ENCODE results near the gene CEP135. TPM values are rescaled to one million over a fixed set of nuclear protein-coding genes. Genes with fewer than 3 reads are reported as not detected.

Gene CEP135
- total and polyA plus RNA-seq, 9 donors: 4.3 to 11.5 (median 8.2) TPM

DNA sequence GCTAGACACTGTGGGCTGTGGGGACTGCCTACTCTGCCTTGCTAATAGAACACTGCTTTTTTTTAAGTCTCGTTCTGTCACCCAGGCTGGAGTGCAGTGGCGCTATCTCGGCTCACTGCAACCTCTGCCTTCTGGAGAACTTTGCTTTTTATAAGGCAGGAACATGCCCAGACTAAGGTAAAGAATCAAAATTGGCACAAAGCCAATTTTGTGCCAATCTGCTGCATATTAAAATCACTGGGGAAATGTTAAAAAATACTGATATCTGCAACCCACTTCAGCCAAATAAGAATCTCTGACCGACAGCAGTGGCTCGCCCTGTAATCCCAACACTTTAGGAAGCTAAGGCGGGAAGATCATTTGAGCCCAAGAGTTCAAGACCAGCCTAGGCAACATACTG lies 36.5 kb upstream of the CEP135 start:
- no peak for DNase-seq
- Histone ChIP-seq H3K27me3 (no peaks in the 10 kb centered on the region), H3K36me3 (no peaks in the 10 kb centered on the region), H3K27ac (no peak overlapping the region), H3K4me1 (ENCODE audit: insufficient read depth) (no peaks in the 10 kb centered on the region), H3K4me3 (no peak overlapping the region), H3K9me3 (no peaks in the 10 kb centered on the region)
- WGBS, 3 donors: 92 to 95% (median 95%) methylated on average over 6 of the region's 6 CpGs
- intact Hi-C loops (cut with DNase I): no loop called here
- TF ChIP-seq EP300 (IDR thresholded peaks at IDR 0.05) (no peak), POLR2A (IDR thresholded peaks at IDR 0.05) (no peak)
- TF ChIP-seq, protein P1, sequence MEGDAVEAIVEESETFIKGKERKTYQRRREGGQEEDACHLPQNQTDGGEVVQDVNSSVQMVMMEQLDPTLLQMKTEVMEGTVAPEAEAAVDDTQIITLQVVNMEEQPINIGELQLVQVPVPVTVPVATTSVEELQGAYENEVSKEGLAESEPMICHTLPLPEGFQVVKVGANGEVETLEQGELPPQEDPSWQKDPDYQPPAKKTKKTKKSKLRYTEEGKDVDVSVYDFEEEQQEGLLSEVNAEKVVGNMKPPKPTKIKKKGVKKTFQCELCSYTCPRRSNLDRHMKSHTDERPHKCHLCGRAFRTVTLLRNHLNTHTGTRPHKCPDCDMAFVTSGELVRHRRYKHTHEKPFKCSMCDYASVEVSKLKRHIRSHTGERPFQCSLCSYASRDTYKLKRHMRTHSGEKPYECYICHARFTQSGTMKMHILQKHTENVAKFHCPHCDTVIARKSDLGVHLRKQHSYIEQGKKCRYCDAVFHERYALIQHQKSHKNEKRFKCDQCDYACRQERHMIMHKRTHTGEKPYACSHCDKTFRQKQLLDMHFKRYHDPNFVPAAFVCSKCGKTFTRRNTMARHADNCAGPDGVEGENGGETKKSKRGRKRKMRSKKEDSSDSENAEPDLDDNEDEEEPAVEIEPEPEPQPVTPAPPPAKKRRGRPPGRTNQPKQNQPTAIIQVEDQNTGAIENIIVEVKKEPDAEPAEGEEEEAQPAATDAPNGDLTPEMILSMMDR (IDR thresholded peaks at IDR 0.05): no peak

DNA sequence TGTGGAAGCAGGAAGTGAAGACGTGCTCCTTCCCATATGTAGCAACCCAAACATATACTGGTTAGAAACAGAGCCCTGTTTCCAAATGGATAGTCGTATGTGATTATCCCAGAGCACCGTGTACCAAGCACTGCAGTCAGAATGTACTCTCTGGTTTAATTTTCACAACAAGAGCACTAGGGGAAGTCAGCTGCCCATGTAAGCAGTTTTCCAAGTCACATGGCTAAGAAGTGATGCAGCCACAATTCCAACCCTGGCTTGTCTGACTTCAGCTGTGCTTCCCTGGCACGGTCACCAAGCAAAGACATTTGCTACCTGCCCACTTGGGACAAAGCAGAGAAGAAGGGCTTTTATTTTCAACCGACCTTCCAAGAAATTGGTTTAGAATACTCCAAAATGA lies 28.2 kb upstream of the CEP135 start:
- H3K36me3 ChIP-seq: no peaks in the 10 kb centered on the region
- no peaks in the 10 kb centered on the region for H3K4me1 ChIP-seq (ENCODE audit: insufficient read depth)
- no peak overlapping the region for H3K27ac ChIP-seq
- DNase-seq: no peak
- TF ChIP-seq EP300 (IDR thresholded peaks at IDR 0.05): no peak
- TF ChIP-seq, protein P1 (IDR thresholded peaks at IDR 0.05): no peak
- 50 to 75% (median 54%) methylated on average over 5 of the region's 5 CpGs for WGBS, 3 donors
- no peak overlapping the region for H3K4me3 ChIP-seq
- intact Hi-C loops (cut with DNase I): no loop called here
- no peaks in the 10 kb centered on the region for H3K27me3 ChIP-seq
- H3K9me3 ChIP-seq: no peaks in the 10 kb centered on the region

DNA sequence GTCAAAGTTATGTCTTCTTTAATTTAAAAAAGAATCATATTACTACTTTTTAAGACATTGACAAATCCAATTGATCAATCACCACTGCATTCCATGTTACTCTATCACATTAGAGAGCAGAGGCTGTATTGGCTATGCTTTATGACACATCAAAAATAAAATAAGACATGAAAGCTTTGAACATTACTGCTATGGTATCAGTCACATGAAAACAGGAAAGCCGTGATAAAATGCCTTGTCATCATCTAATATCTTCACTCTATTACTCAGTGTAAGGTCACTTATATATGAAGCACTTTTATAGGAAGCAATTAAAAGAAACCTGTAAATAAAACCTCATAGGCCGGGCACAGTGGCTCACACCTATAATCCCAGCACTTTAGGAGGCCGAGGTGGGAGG lies 27.7 kb upstream of the CEP135 start:
- no peak for DNase-seq
- 91 to 96% (median 91%) methylated on average over 3 of the region's 3 CpGs for whole genome bisulfite sequencing, 3 donors
- no peak overlapping the region for H3K27ac ChIP-seq
- no peaks in the 10 kb centered on the region for H3K36me3 ChIP-seq
- intact Hi-C loops (cut with DNase I): no loop called here
- H3K27me3 ChIP-seq: no peaks in the 10 kb centered on the region
- H3K4me3 ChIP-seq: no peak overlapping the region
- no peaks in the 10 kb centered on the region for H3K9me3 ChIP-seq
- no peaks in the 10 kb centered on the region for H3K4me1 ChIP-seq (ENCODE audit: insufficient read depth)
- TF ChIP-seq POLR2A (IDR thresholded peaks at IDR 0.05) (no peak), EP300 (IDR thresholded peaks at IDR 0.05) (no peak)
- TF ChIP-seq, protein P1 (IDR thresholded peaks at IDR 0.05): no peak

DNA sequence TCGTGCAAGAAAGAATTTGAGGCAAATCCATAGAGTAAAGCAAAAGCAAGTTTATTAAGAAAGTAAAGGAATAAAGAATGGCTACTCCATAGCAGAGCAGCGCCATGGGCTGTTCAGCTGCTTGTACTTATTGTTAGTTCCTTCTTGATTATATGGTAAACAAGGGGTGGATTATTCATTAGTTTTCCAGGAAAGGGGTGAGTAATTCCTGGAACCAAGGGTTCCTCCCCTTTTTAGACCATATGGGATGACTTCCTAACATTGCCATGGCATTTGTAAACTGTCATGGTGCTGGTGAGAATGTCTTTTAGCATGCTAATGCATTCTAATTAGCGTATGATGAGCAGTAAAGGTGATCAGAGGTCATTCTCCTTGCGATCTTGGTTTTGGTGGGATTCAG lies 23.5 kb upstream of the CEP135 start:
- no peaks in the 10 kb centered on the region for H3K4me1 ChIP-seq (ENCODE audit: insufficient read depth)
- no peaks in the 10 kb centered on the region for H3K9me3 ChIP-seq
- no peaks in the 10 kb centered on the region for H3K27me3 ChIP-seq
- intact Hi-C loops (cut with DNase I): no loop called here
- 80 to 83% (median 81%) methylated on average over 4 of the region's 4 CpGs for WGBS, 3 donors
- TF ChIP-seq EP300 (IDR thresholded peaks at IDR 0.05) (no peak), POLR2A (IDR thresholded peaks at IDR 0.05) (no peak)
- TF ChIP-seq, protein P1 (IDR thresholded peaks at IDR 0.05): no peak
- no peak overlapping the region for H3K4me3 ChIP-seq
- no peak for DNase-seq
- no peak overlapping the region for H3K27ac ChIP-seq
- H3K36me3 ChIP-seq: no peaks in the 10 kb centered on the region

DNA sequence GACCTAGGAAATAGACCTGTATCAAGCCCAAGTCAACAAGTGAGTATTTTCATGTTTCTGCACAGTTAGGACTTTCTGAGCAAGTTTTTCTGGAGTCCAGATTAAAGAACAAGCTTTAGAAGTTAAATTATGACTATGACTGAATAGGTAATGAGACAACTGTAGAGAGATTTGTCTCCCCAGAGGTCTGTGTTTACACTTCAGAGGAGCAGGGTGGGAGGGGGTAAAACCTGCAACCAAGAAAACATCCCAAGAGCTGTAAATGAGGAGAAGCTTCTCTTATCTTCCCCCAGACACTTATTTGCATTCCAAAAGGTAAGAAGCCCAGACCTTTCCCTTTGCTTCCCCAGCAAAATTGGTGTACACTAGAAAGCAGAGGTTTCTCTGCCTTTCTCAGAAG lies 22.1 kb upstream of the CEP135 start:
- Histone ChIP-seq H3K4me1 (ENCODE audit: insufficient read depth) (no peaks in the 10 kb centered on the region), H3K27ac (no peak overlapping the region), H3K4me3 (no peak overlapping the region), H3K9me3 (no peaks in the 10 kb centered on the region), H3K27me3 (no peaks in the 10 kb centered on the region), H3K36me3 (no peaks in the 10 kb centered on the region)
- intact Hi-C loops (cut with DNase I): no loop called here
- DNase-seq: no peak
- TF ChIP-seq, protein P1 (IDR thresholded peaks at IDR 0.05): no peak
- TF ChIP-seq POLR2A (IDR thresholded peaks at IDR 0.05): no peak
- TF ChIP-seq EP300 (IDR thresholded peaks at IDR 0.05): no peak

All from ovary (tissue), 9 donors.